ENCODE results near the gene MIR17HG.

GRCh38 chr13:91302111-91302510 is 45.4 kb upstream of the MIR17HG start:
- TF ChIP-seq CTCF (IDR thresholded peaks at IDR 0.05) (no peak), POLR2A (IDR thresholded peaks at IDR 0.05) (no peak)
